ENCODE results near the gene SLC15A4. TPM values are rescaled to one million over a fixed set of nuclear protein-coding genes. Genes with fewer than 3 reads are reported as not detected.

Gene SLC15A4
- total RNA-seq, 1 donor from 2014 or later = 30.0 TPM

DNA sequence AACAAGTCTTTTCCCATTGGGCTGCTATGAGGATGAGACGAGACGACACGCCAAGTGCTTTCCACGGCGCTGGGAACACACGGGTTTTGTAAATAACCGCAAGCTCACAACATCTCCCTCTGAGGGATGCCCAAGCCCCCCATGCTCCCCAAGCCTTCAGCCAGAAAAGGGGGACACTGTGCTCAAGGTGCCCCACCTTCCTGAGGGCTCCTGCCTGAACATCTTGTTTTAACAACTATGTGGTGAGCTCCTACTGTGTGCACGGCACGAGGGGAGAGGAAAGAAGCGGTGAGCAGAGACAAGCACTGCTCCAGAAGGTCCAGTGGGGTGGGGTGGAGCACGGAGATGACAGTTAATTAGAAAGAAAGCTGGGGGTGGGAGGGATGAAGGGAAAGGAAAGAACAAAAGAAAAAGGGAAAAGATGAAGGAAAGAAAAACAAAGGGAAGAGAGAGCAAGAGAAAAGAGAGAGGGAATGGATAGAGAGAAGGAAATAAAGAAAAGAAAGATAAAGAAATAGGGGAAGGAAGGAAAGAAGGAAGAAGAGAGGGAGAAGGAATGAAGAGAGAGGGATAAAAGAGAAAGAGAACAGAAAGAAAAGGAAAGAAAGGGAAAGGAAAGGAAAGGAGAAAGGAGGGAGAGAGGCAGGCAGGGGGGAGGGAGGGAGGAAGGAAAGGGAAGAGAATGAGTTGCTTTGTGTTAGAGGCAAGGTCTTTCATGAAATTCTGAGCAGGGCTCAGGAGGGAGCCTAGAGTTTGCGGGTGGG lies 56.8 kb downstream of the SLC15A4 start:
- intact Hi-C loops (cut with DNase I) = no loop called here
- Histone ChIP-seq H3K9me3 (no peaks in the 10 kb centered on the region), H3K4me3 (no peak overlapping the region), H3K36me3 (no peaks in the 10 kb centered on the region), H3K27me3 (ENCODE audit: low read depth) (peaks cover 35% of the 10 kb centered on the region), H3K27ac (no peak overlapping the region), H3K4me1 (no peaks in the 10 kb centered on the region)
- TF ChIP-seq, protein P1, sequence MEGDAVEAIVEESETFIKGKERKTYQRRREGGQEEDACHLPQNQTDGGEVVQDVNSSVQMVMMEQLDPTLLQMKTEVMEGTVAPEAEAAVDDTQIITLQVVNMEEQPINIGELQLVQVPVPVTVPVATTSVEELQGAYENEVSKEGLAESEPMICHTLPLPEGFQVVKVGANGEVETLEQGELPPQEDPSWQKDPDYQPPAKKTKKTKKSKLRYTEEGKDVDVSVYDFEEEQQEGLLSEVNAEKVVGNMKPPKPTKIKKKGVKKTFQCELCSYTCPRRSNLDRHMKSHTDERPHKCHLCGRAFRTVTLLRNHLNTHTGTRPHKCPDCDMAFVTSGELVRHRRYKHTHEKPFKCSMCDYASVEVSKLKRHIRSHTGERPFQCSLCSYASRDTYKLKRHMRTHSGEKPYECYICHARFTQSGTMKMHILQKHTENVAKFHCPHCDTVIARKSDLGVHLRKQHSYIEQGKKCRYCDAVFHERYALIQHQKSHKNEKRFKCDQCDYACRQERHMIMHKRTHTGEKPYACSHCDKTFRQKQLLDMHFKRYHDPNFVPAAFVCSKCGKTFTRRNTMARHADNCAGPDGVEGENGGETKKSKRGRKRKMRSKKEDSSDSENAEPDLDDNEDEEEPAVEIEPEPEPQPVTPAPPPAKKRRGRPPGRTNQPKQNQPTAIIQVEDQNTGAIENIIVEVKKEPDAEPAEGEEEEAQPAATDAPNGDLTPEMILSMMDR (IDR thresholded peaks at IDR 0.05) = no peak
- DNase-seq (no peak), ATAC-seq (no peak)

DNA sequence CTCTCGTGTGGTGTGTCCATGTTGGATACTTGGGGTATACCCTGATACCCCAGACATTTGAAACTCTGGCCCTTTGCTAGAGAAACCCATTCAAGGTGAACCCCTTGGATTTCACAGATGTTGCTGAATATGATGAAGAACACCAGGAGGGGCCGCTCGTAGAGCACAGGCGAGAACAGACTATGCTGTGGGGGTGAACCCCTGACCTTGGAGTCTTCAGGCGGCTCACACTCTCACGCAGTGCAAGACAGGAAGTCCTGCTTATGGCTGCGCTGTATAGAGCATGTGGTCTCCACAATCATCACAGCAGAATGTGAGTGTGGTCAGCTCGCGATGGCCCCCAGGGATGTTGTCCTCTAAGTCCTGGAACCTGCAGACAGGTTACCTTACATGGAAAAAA lies 60.4 kb downstream of the SLC15A4 start:
- H3K4me1 ChIP-seq = no peaks in the 10 kb centered on the region
- H3K27me3 ChIP-seq (ENCODE audit: low read depth) = peaks cover 35% of the 10 kb centered on the region
- ATAC-seq (peak in 1 of 2 donors; percentile 18), DNase-seq (no peak)
- H3K4me3 ChIP-seq = no peak overlapping the region
- H3K27ac ChIP-seq = no peak overlapping the region
- no peaks in the 10 kb centered on the region for H3K9me3 ChIP-seq
- TF ChIP-seq, protein P1 (IDR thresholded peaks at IDR 0.05) = no peak
- H3K36me3 ChIP-seq = no peaks in the 10 kb centered on the region
- intact Hi-C loops (cut with DNase I) = no loop called here

DNA sequence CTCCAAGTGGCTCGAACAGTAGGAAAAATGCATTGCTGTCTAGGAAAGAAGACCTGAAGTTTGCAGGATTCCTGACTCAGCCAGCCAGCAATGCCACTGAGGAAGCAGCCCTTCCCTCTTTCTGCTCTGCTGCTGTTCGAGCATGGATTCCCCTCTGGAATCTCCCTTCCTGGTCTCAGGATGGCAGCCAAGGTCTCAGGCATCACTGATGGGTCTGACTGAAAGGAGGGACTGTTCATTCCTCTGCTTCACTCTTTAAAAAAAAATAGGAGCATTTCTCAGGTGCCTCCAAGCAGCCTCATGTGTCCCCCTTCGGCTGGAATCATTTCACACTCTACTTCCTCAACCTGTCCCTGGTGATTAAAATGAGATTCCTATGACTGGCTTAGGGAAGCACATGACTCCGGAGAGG lies 62.4 kb downstream of the SLC15A4 start:
- Histone ChIP-seq H3K9me3 (no peaks in the 10 kb centered on the region), H3K4me3 (no peak overlapping the region), H3K27me3 (ENCODE audit: low read depth) (peaks cover 20% of the 10 kb centered on the region), H3K4me1 (no peaks in the 10 kb centered on the region), H3K27ac (no peak overlapping the region), H3K36me3 (no peaks in the 10 kb centered on the region)
- intact Hi-C loops (cut with DNase I) = no loop called here
- DNase-seq (no peak), ATAC-seq (no peak)
- TF ChIP-seq, protein P1 (IDR thresholded peaks at IDR 0.05) = no peak

DNA sequence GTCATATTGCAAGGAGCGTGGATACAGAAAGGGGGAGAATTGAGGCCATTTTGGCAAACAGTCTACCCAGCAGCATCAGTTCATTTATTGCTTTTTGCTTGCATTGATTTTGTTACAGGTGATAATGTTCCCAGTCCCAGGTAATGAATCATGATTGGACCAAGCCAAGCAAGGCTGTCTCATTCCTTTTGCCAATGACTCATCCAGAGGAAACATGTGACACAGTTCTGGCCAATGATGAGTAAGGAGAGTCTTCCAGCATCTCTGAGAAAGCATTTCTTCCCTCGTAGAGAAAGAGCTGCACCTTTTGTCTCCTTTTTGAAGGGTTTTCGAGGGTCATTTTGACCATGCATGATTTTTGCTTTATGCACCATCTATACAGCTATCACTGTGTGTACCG lies 68.2 kb downstream of the SLC15A4 start:
- H3K4me1 ChIP-seq = no peaks in the 10 kb centered on the region
- TF ChIP-seq, protein P1 (IDR thresholded peaks at IDR 0.05) = no peak
- H3K9me3 ChIP-seq = no peaks in the 10 kb centered on the region
- no peak overlapping the region for H3K4me3 ChIP-seq
- no peak overlapping the region for H3K27ac ChIP-seq
- intact Hi-C loops (cut with DNase I) = no loop called here
- ATAC-seq (no peak), DNase-seq (no peak)
- H3K36me3 ChIP-seq = no peaks in the 10 kb centered on the region
- no peaks in the 10 kb centered on the region for H3K27me3 ChIP-seq (ENCODE audit: low read depth)

DNA sequence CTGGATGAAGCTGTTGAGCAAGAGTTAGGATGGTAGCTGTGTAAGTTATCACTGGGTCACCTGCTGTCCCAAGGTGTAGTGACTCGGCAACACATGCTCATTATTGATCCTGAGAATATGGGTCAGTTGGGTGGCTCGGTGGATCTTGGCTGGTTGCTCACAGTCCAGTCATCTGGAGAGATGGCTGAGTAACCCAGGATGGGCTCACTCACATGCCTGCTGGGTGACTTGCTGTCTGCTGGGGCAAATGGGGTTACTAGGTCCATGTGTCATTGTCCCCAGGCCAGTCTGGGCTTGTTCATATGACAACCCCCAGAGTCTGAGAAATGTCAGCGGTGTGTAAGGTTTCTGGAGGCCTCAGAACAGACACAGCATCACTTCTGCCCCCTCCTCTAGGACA lies 69.5 kb downstream of the SLC15A4 start:
- H3K36me3 ChIP-seq = no peaks in the 10 kb centered on the region
- H3K9me3 ChIP-seq = no peaks in the 10 kb centered on the region
- TF ChIP-seq, protein P1 (IDR thresholded peaks at IDR 0.05) = no peak
- ATAC-seq = no peak
- no peaks in the 10 kb centered on the region for H3K27me3 ChIP-seq (ENCODE audit: low read depth)
- no peak for DNase-seq
- intact Hi-C loops (cut with DNase I) = no loop called here
- H3K27ac ChIP-seq = no peak overlapping the region
- H3K4me3 ChIP-seq = no peak overlapping the region
- H3K4me1 ChIP-seq = no peaks in the 10 kb centered on the region
